UCSD-AML1 (cell line): ENCODE measurements around the gene MACROD2.

Source experiments
- DNase-seq: peaks from one replicate; lab custom pipeline; 2025; ENCODE audit not compliant: unreplicated experiment; lab: John Stamatoyannopoulos, UW

The MACROD2 gene

DNA sequence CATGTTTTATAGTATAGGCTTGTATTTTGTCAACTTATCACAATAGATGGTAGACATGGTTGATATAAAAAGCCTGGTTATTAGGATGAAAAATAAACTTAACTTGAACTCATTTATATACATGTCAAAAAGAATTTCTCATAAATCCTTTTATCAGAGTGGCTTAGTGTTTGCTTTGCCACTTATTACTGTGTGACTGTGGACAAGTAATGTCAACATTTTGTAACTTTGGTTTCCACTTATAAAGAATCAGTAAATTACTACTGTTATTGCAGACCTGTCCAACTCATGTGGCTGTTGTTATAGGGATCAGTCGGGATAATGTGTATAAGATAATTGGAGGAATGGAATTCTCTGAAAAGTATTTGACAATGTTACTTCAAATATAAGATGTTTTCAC, 1236.9 kb downstream of the MACROD2 start:
- DNase-seq: no peak

DNA sequence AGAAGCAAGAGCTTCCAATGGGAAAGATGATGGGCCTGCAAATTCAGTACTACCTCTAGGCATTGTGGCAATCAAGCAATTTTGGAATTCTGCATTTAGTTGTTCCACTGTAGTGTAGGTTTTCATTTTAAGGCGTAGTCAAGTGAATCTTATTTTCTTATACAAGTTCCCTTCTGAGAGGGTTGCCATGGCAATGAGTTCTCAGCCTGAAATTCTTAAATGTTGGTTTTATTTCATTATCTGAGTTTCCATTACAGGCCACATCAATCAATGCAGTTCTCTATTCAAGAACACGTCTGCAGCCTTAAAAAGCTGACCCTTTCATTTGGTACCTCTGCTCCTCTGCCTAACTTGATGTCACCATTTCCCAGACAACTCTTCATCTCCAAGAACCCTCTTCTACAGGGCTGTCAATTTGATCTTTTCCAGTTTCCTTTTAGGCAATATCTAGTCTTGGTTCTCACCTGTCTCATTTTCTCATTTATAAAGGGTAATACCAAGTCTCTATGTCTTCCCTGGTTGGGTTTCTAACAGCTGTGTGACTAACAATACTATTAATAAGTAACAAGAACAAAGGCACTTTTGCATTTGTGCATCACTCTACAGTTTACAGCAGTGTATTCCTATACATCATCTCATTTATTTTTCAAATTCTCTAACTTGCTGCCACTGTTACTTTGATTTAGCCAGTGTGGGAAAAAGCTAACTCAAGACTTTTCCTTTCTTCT, 1240.3 kb downstream of the MACROD2 start:
- no peak for DNase-seq

DNA sequence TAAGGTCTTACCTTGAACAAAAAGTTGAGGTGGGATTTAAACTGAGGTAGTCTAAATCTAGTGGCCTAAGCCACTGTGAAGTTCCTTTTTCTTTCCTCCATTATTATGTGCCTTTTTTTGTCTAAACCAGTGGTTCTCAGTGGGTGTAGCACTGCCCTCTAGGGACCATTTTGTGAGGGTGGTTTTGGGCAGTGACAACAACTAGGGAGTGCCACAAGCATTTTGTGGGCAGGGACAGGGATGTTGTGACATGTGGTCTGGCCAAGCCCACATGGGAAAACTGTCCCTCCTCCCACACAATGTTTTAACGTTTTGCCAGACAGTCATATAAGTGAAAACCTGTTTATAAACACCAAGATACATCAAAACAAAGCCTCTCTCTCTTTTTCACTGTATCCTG, 1241.5 kb downstream of the MACROD2 start:
- peak; percentile 24 for DNase-seq

DNA sequence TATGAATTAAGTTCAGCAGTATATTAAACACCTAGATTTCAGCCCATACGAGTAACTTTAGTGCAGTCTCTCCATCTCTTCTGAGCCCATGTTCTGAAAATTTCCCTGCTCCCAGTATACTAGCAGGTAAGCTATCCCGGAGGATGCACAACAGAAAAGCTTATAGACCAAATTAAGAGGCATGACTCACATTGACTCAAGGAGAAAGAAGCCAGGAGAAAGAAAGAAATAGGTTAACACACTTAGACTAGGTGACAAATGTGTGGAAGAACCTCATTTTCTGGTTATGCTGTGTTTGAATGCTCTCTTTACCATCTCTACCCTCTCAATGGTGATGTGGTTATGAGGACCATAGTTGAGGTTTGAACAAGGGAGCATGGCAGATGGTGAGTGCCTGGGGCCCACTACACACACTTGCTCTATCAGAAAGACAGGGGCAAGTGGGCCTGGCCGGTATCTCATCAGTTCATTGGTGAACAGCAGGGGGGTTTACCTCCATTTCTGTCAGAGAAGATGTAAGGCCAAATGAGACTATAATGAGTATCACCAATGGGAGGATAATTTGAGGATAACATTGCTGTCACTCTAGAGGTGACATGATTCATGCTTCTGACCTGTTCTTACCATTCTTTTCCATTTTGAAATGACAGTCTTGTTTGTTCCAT, 1244.4 kb downstream of the MACROD2 start:
- DNase-seq: no peak

DNA sequence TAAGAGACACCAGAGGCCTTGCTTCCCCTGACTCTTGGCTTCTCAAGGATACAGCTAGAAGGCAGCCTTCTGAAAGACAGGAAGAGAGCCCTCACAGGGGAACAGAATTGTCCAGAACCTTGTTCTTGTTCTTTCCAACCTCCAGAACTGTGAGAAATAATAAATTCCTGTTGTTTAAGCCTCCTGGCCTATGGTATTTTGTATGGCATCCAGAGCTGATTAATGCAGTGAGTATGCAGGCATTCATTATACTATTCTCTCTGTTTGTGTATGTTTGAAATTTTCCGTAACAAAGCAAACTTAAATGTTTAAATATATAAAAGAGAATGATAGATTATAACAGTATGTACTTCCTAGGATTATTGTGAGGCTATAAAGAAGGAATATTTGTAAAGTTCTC, 1245.5 kb downstream of the MACROD2 start:
- DNase-seq: no peak

DNA sequence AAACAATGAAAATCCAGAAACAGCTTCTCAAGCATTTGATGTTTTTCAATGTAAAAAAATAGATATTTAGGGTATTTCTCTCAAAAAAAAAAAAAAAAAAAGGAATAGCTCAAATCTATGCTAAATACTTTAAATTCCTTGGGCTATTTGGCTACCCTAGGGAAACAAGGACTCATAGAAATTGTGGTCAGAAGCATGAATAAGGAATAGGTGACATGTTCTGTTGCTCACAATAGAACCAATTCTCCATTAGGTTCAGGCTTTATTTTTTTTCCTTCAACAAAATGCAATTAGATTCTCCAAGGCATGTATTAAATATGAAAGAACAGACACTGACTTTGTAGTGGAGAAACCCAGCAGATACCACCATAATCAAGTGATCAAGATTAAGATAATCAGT, 1246.4 kb downstream of the MACROD2 start:
- DNase-seq: no peak

DNA sequence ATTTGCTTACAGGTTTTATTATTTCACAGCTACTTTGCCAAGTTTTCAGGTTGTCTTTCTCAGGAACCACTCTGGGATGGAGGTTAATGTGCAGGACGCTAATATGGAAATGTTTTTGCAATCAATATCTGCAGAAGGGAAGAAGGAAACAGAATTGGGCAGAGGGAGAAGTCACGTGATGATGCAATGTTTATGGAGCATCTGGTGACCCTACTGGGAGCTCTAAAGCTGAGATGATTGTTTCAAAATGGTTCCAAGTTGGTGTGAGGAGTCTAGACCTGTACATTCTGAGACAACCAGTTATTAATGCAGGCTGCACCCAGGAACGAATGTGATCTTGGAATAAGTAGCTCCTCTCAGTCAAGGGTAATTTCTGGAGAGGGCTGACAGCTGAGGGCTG, 1247.5 kb downstream of the MACROD2 start:
- DNase-seq: no peak

DNA sequence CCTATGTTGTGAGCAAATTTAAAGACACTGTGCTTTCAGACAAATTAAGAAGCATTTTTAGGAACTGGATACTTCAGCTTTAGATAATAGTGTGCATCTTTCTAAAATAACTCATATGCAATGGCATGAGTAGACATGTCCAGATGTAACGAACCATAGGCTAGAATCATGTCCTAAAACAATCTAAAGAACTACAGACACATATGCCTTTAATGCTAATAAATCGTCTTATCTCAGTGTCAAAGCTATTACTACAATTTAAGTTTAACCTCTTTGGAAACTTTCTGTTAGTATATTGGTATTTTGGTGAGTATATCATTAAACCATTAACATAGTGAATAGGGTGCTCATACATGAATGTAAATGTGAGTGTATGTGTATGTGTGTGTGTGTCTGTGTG, 1250.6 kb downstream of the MACROD2 start:
- no peak for DNase-seq

DNA sequence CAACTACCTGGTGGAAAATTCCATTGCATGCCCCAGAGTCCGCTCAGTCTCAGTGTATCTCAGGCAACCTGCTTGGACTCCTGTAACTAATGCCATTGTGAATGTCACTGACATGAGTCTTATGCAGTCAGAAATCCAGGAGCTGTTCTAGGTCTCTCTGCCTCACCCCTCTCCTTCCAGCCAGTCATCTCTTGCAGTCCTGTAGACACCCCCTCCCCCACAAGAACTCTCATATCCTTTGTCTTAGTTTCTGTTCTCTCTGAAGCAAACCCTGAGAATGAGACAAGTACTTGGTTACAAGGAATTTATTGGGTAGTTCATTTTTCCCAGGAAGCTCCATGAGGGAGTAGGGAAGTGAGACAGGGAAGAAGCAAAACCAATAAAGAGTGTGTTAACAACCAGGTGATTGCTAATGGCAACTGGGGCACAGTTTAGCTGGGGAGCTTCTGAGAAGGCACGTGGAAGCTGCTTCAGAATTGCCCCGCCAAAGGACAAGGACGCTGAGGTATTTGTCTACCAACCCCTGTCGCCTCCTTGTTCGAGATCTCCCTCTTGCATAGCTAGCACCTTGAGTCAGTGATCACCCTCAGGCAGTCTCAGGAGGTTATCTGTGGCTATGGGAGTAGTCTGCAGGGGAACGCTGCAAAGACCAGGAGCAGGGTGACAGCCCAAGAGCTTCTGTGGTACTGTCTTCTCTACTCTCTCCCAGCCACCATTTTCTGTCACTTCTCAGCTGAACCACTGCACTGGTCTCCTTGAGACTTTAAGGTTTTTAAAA, 1253.5 kb downstream of the MACROD2 start:
- DNase-seq: no peak

DNA sequence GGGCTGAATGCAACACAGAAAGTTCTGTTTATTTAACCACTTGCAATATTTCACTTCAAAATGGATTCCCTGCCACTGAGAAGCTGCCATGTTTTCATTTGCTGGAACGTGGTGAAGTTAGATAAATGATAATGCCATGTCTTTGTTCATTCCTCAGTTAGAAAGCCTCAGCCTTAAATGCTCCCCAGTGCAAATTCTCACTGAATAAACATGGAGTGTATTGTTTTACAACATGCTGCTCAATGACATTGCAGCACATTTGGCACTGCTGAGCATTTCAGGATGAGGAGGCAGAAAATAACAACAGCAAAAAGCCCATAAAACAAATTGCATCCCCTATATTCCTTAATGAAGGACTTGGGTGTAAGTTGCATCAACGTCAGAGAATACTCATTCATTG, 1255.9 kb downstream of the MACROD2 start:
- no peak for DNase-seq

DNA sequence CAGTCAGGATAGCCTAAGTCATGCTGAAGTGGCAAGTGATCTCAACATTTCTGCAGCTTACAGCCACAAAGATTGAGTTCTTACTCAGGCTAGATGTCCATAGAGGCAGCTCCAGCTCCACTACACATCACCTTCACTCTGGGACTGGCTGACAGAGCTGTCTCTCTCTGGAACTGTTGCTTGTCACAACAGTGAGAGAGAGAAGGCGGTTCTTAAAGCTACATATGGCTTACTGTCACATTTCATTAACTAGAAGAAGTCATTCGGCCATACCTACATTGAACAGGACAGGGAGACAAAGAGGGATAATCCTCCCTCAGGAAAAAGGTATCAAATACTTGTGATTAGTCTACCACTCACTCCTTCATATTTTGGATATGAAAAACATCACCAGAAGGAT, 1257.0 kb downstream of the MACROD2 start:
- no peak for DNase-seq

DNA sequence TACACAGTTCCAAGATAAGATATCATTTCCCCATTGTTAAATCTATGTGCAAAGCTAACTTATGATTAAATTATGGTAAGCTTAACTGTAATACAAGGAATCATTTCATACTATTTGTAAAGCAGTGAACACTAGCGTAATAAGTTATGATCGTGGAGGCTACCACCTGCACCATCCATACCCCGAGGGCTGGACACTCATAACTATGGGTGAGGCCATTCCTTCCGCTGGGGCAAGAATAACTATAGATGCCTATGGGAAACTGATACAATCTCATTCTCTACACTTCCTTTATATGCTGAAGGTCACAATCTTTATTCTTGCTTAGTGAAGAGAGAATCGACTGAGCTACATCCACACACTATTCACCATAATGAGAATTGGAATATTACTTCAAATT, 1258.1 kb downstream of the MACROD2 start:
- DNase-seq: no peak

DNA sequence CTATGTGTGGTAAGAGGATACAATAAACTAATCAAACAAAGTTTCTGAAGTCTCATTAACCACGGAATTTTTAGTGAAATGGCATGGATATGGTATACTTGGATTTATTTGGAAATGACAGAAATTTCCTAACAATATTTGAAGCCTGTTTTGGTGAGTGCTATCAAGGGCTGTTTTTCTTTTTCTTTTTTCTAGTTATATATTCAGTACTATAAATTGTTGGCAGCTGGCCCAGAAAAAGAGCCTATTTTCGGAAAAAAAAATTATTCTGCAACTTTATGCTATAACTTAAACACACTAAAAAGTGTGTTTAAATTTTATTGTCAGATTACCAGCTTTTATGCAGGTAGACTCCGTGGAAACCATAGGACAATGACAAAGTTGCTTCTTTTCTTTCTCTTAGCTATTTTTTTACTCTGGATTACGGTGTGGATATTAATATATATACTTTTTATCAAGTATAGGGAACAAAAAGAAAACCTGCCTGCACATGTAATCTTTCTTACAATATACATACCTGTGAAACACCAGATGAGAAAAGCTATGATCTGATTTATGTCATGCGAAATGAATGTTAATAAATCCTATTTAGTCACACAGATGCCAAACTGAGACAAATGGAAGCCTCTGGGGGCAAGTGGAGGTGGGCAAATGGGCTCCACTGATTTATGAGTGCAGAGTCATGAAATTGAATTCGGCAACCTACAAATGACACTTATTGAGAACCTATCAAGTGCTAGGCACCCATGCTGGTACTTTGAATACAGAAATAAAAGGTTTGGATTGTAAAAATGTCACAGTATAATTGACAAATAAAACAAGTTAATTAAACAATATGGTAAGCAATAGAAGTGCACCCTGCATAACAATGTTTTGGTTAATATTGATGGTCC, 1261.6 kb downstream of the MACROD2 start:
- DNase-seq: no peak

DNA sequence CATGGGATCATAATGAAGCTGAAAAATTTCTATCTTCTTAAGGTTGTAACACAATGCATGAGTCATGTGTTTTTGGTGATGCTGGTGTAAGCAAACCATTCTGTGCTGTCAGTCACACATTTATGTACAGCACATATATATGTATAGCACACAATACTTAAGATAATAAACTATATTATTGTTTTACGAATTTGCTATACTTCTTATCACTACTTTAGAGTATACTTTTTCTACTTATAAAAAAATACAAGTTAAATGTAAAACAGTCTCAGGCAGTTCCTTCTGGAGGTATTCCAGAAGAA, 1262.2 kb downstream of the MACROD2 start:
- DNase-seq: no peak

DNA sequence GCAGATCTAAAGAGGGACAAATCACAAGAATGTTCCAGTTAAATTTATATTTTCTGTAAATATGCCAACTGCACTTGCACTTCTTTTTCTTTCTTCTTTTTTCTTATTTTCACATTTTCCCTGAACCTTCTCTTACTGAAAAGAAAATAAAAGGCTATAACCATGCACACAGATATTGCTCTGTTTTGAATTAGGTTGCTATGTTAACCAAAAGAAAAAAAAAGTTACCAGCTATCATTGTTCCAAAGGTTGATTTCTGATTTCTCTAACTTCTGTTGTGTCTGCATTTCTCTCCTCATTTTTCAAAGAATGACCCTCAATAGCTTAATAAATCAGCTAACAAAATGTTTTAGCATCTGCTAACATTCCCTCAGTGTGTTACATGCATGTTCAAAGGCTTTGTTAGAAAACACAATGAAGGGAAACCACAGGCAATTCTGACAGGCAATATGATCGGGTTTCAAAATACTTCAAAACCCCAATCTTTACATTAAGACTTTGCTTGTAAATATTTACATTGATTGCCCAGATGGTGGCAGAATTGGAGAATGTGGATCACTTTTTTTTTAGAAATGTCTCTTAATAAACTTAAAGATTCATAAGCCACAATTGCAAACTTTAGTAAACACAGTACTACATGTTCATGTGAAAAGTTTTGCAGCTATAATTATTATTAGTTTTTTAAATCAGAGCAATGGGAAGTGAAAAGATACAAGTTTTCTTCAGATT, 1270.4 kb downstream of the MACROD2 start:
- no peak for DNase-seq

DNA sequence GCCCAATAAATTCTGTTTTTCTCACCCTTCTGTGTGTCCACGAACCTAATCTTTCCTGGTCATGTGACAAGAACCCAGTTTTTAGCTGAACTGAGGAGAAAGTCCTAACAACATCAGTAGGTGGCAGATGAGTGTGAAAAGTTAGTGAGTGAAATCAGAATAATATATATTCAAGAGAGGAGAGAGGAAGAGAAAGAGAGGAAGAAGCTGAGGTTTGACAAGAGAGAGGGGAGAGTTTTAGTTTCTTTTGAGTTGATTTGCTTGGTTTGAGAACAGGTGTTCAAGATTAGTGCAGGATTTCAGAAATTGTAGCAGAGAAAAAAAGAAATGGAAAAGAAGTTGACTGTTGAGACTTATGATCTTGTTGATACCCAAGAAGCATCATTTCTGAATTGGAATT, 1272.6 kb downstream of the MACROD2 start:
- no peak for DNase-seq

DNA sequence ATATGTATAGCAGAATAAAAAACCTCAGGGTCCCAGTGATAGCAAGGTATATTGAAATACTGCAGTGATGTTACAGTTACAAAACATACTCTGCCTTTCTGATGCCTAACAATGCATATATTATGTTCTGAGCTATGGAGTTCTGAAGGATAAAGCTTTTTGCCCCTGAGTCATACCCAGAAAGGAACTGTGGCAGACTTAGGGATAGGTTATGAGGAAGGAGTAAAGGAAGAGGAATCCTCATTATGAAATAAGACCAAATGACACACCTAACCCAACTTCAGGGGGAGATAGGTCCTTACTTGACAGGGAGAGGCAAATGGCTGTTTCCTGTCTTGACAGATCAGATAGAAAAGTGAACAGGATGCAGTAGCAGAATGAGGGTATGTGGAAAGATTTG, 1282.7 kb downstream of the MACROD2 start:
- DNase-seq: no peak

DNA sequence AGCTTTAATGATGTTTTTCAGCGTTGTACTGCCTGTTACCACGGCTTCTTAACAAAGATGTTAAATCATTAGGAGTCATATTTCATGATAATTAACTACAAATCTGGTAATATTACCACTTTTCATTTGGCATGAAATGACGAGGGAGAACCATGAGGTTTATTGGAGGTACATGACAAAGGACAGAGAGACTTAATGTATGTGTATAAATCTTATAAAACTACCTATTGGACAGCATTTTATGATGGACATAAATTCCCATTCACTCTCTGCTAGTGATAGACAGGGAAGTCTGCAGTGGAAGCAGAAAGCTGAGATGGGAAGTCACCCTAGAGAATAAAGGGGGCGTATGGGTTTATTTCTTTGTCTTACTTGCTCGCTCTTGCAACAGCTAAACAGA, 1292.0 kb downstream of the MACROD2 start:
- no peak for DNase-seq

DNA sequence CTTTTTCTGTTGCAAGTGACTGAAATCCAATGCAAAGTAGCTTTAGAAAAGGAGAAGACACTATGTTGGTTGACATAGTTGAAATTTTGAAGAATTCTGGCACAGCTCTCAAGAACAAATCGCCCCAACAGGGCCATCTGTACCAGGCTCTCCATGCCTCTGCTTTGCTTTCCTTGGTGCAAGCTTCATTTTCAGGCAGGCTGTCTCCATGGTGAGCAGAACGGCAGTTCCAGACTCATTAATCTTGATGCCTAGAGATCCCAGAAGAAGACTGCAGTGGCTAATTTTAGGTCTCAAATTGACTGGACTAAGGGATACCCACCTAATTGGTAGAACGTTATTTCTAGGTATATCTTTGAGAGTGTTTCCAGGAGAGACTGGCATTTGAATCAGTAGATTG, 1292.8 kb downstream of the MACROD2 start:
- no peak for DNase-seq

DNA sequence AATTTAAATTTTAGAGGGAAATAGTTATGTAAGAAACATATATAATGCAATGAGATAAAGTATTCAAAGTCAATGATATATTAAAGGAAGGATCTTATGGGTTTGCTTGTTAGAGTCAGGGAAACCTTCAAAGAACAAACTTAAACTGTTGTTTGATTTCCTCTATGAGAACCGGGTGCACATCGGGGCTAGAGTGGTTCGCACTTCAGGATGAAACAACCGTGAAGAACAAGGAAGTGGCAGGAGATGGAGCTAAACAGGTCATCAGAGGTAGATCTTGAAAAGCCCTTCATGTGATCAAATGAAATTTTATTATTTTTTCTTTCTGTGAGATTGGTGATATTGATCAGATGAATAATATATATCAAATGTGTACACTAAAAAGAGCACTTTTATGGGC, 1294.0 kb downstream of the MACROD2 start:
- DNase-seq: no peak

DNA sequence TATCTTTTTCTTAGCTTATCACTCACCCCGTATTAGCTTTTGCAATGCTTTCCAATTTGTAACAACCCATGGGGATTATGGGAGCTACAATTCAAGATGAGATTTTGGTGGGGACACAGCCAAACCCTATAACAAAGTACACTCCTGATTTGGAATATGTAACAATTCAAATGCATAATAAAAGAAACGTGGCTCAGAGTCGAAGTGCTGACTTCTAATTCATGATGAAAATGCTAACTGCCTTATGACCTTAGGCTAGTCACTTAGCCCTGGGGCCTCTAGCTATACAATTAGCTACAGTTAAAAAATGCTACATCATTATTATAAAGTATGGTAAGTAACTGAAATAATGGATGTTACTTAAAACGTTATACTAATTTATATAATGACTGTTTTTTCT, 1297.1 kb downstream of the MACROD2 start:
- no peak for DNase-seq
